Measurements from ENCODE around the gene IL21R.
"Not testable (repeated sequence)": the region's sequence is repeated elsewhere in the genome, so short reads cannot be mapped to it uniquely, and the experiment has no call there.

DNA sequence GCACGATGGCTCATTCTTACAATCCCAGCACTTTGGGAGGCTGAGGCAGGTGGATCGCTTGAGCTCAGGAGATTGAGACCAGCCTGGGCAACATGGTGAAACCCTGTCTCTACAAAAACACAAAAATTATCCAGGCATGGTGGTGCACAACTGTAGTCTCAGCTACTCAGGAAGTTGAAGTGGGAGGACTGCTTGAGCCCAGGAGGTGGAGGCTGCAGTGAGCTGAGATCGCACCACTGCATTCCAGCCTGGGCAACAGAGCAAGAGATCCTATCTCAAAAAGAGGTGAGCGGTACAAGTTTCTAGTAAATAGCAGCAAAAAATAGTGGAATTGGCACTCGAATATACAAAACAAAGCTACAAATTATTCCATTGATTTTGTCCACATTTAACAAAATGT, 31.2 kb downstream of the IL21R start:
- not testable (repeated sequence) for TF ChIP-seq GABPB1 (CRISPR knock-in tag; IDR thresholded peaks at IDR 0.05); CHD1 (IDR thresholded peaks at IDR 0.05; ENCODE audit: low read length); MED1 (CRISPR knock-in tag; IDR thresholded peaks at IDR 0.05; ENCODE audit: borderline replicate concordance); BHLHE40 (IDR thresholded peaks at IDR 0.05; ENCODE audit: low read length); ZEB2 (IDR thresholded peaks at IDR 0.05); MAFF (IDR thresholded peaks at IDR 0.05; ENCODE audit: low read length); ZFP30 (CRISPR knock-in tag; IDR thresholded peaks at IDR 0.05; ENCODE audit: borderline replicate concordance); ZNF778 (CRISPR knock-in tag; IDR thresholded peaks at IDR 0.05); ZNF551 (CRISPR knock-in tag; IDR thresholded peaks at IDR 0.05); TAF1 (IDR thresholded peaks at IDR 0.05; ENCODE audit: control insufficient read depth, extremely low read depth, insufficient read depth, low read length, severe bottlenecking)
- TF ChIP-seq, protein P1, sequence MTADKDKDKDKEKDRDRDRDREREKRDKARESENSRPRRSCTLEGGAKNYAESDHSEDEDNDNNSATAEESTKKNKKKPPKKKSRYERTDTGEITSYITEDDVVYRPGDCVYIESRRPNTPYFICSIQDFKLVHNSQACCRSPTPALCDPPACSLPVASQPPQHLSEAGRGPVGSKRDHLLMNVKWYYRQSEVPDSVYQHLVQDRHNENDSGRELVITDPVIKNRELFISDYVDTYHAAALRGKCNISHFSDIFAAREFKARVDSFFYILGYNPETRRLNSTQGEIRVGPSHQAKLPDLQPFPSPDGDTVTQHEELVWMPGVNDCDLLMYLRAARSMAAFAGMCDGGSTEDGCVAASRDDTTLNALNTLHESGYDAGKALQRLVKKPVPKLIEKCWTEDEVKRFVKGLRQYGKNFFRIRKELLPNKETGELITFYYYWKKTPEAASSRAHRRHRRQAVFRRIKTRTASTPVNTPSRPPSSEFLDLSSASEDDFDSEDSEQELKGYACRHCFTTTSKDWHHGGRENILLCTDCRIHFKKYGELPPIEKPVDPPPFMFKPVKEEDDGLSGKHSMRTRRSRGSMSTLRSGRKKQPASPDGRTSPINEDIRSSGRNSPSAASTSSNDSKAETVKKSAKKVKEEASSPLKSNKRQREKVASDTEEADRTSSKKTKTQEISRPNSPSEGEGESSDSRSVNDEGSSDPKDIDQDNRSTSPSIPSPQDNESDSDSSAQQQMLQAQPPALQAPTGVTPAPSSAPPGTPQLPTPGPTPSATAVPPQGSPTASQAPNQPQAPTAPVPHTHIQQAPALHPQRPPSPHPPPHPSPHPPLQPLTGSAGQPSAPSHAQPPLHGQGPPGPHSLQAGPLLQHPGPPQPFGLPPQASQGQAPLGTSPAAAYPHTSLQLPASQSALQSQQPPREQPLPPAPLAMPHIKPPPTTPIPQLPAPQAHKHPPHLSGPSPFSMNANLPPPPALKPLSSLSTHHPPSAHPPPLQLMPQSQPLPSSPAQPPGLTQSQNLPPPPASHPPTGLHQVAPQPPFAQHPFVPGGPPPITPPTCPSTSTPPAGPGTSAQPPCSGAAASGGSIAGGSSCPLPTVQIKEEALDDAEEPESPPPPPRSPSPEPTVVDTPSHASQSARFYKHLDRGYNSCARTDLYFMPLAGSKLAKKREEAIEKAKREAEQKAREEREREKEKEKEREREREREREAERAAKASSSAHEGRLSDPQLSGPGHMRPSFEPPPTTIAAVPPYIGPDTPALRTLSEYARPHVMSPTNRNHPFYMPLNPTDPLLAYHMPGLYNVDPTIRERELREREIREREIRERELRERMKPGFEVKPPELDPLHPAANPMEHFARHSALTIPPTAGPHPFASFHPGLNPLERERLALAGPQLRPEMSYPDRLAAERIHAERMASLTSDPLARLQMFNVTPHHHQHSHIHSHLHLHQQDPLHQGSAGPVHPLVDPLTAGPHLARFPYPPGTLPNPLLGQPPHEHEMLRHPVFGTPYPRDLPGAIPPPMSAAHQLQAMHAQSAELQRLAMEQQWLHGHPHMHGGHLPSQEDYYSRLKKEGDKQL (CRISPR knock-in tag; IDR thresholded peaks at IDR 0.05; ENCODE audit: borderline replicate concordance) = not testable (repeated sequence)
- TF ChIP-seq, protein P2, sequence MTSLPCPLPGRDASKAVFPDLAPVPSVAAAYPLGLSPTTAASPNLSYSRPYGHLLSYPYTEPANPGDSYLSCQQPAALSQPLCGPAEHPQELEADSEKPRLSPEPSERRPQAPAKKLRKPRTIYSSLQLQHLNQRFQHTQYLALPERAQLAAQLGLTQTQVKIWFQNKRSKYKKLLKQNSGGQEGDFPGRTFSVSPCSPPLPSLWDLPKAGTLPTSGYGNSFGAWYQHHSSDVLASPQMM (CRISPR knock-in tag; IDR thresholded peaks at IDR 0.05) = not testable (repeated sequence)
- TF ChIP-seq, protein P3, sequence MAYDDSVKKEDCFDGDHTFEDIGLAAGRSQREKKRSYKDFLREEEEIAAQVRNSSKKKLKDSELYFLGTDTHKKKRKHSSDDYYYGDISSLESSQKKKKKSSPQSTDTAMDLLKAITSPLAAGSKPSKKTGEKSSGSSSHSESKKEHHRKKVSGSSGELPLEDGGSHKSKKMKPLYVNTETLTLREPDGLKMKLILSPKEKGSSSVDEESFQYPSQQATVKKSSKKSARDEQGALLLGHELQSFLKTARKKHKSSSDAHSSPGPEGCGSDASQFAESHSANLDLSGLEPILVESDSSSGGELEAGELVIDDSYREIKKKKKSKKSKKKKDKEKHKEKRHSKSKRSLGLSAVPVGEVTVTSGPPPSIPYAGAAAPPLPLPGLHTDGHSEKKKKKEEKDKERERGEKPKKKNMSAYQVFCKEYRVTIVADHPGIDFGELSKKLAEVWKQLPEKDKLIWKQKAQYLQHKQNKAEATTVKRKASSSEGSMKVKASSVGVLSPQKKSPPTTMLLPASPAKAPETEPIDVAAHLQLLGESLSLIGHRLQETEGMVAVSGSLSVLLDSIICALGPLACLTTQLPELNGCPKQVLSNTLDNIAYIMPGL (CRISPR knock-in tag; IDR thresholded peaks at IDR 0.05) = not testable (repeated sequence)
- TF ChIP-seq, protein P4, sequence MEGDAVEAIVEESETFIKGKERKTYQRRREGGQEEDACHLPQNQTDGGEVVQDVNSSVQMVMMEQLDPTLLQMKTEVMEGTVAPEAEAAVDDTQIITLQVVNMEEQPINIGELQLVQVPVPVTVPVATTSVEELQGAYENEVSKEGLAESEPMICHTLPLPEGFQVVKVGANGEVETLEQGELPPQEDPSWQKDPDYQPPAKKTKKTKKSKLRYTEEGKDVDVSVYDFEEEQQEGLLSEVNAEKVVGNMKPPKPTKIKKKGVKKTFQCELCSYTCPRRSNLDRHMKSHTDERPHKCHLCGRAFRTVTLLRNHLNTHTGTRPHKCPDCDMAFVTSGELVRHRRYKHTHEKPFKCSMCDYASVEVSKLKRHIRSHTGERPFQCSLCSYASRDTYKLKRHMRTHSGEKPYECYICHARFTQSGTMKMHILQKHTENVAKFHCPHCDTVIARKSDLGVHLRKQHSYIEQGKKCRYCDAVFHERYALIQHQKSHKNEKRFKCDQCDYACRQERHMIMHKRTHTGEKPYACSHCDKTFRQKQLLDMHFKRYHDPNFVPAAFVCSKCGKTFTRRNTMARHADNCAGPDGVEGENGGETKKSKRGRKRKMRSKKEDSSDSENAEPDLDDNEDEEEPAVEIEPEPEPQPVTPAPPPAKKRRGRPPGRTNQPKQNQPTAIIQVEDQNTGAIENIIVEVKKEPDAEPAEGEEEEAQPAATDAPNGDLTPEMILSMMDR (IDR thresholded peaks at IDR 0.05 in 2 of 3, conservative IDR thresholded peaks at IDR 0.05 in 1 of 3; ENCODE audit: insufficient read depth in 2 of 3, low read depth in 1 of 3, low read length in 3 of 3) = not testable (repeated sequence)
